MM.1S (cell line): ENCODE measurements around the gene VEZT.

Experiments used
- EZH2 ChIP-seq: fragments of 300-600 bp; sonication (generic); optimal IDR thresholded peaks from 2 replicates; pipeline ENCODE3; 2017; ENCODE audit warnings: low read depth, mild to moderate bottlenecking, antibody characterized with exemption, low read length, mixed read lengths
- TF ChIP-seq, protein P1 (sequence below): fragments of 300-600 bp; sonication (generic); IDR thresholded peaks from 2 replicates; pipeline ENCODE4 v1.5.1; 2016; ENCODE audit warnings: antibody characterized with exemption, low read length, mixed read lengths

GRCh38 chr12:95321516-95322246 lies 104.1 kb downstream of the VEZT start:
- no peak for TF ChIP-seq EZH2
- TF ChIP-seq, protein P1, sequence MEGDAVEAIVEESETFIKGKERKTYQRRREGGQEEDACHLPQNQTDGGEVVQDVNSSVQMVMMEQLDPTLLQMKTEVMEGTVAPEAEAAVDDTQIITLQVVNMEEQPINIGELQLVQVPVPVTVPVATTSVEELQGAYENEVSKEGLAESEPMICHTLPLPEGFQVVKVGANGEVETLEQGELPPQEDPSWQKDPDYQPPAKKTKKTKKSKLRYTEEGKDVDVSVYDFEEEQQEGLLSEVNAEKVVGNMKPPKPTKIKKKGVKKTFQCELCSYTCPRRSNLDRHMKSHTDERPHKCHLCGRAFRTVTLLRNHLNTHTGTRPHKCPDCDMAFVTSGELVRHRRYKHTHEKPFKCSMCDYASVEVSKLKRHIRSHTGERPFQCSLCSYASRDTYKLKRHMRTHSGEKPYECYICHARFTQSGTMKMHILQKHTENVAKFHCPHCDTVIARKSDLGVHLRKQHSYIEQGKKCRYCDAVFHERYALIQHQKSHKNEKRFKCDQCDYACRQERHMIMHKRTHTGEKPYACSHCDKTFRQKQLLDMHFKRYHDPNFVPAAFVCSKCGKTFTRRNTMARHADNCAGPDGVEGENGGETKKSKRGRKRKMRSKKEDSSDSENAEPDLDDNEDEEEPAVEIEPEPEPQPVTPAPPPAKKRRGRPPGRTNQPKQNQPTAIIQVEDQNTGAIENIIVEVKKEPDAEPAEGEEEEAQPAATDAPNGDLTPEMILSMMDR, result no peak
